Type B pancreatic cell (in vitro differentiated cells): ENCODE measurements around the gene RRP36. TPM values are rescaled to one million over a fixed set of nuclear protein-coding genes. Genes with fewer than 3 reads are reported as not detected.

Source experiments
- DNase-seq: peaks from one replicate; pipeline ENCODE4 v3.0.0; 2021; ENCODE audit warnings: mixed read lengths; ENCODE audit not compliant: unreplicated experiment; ENCODE audit errors: extremely low spot score
- H3K27ac Mint-ChIP-seq: 2 replicates; pipeline ENCODE4 v1.8.0; 2021; ENCODE audit warnings: mild to moderate bottlenecking, mixed read lengths
- H3K27me3 Mint-ChIP-seq: 2 replicates; pipeline ENCODE4 v1.8.0; 2021; ENCODE audit warnings: mixed read lengths
- H3K36me3 Mint-ChIP-seq: 2 replicates; pipeline ENCODE4 v1.8.0; 2021; ENCODE audit warnings: mixed read lengths
- H3K4me1 Mint-ChIP-seq: one replicate; pipeline ENCODE4 v1.8.0; 2021; ENCODE audit warnings: mixed read lengths; ENCODE audit not compliant: unreplicated experiment
- H3K4me3 Mint-ChIP-seq: 2 replicates; pipeline ENCODE4 v1.8.0; 2021; ENCODE audit warnings: mild to moderate bottlenecking, mixed read lengths
- H3K9me3 Mint-ChIP-seq: 2 replicates; pipeline ENCODE4 v1.8.0; 2021; ENCODE audit warnings: mixed read lengths
- CTCF ChIP-seq: fragments of 200-600 bp; sonication (generic); conservative IDR thresholded peaks from 2 replicates; pipeline ENCODE4 v1.5.0; 2021; ENCODE audit warnings: antibody characterized with exemption, mild to moderate bottlenecking
- total RNA-seq: library from RNA; stranded (reverse); gene quantifications from 2 replicates; pipeline ENCODE4 v1.2.1, GENCODE V29; 2021; ENCODE audit warnings: low replicate concordance

RRP36 gene
- total RNA-seq, 1 donor from 2014 or later = 56.7 TPM

DNA sequence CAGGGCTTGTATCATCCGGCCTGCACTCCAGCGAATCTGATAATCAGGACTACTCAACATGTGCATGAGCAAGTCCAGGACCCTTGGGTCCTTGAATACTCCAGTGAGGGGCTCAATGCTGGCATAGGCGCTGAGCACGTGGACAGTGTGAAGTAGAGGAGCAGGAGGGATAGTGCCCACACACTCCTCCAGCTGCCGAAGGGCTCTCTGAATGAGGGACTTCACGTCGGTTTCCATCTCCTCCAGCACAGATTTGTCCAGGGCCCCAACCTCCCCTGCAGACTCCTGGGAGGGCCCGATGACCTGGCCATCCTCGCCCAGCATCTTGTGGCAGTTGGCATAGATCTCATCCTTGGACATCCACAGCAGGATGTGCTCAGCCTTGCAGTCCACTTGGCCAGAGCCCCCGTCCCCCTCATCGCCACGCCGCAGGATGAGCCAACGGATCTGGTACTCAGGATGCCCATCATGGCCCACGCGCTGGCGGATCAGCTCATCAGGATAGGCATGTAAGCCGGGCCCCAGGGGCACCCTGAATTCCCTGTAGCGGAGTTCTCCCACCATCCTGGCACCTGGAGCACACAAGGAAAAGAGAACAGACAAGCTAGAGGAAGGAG, 30.9 kb downstream of the RRP36 start:
- Mint-ChIP-seq H3K4me1 (peaks cover 33% of the 10 kb centered on the region), H3K27ac (peak overlapping the region; percentile 93), H3K27me3 (no peaks in the 10 kb centered on the region), H3K4me3 (peak overlapping the region; percentile 95), H3K36me3 (peaks cover 18% of the 10 kb centered on the region), H3K9me3 (no peaks in the 10 kb centered on the region)
- TF ChIP-seq CTCF = no peak
- DNase-seq = no peak

DNA sequence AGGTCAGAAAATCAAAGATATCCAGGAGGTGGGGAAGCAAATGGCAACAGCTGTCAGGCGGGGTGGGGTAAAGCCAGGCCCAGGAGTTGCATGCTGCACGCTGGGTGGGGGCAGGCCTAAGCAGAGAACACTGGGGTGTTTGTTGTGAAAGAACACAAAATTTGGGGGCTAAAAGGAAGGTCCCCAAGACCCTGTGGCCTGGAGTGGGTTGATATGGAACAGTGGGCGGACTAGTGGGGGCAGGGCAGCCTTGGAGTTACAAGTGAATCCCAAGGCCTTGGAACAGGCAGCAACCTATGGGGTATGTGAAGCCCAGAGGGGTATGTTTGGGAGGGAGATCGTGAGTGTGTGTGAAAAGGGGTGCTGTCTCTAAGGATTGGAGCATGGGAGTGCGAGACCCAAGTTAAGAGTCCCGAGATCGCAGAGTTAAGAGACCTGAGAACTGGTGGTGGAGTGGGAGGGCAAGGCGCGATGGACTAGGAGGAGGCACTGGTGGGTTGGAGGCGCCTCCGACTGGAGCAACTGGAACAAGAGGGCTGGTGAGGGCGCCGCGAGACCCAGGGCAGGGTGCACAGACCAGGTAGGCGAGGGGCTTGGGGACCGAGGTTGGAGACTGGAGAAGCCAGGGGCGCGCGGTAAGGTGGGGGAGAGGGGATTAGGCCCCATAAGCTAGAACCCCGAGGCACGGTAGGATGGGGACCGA, 31.6 kb downstream of the RRP36 start:
- no peak for DNase-seq
- H3K36me3 Mint-ChIP-seq = peaks cover 15% of the 10 kb centered on the region
- H3K4me1 Mint-ChIP-seq = peaks cover 36% of the 10 kb centered on the region
- no peaks in the 10 kb centered on the region for H3K27me3 Mint-ChIP-seq
- no peak for TF ChIP-seq CTCF
- H3K9me3 Mint-ChIP-seq = no peaks in the 10 kb centered on the region
- H3K4me3 Mint-ChIP-seq = peak overlapping the region; percentile 95
- H3K27ac Mint-ChIP-seq = peak overlapping the region; percentile 93

DNA sequence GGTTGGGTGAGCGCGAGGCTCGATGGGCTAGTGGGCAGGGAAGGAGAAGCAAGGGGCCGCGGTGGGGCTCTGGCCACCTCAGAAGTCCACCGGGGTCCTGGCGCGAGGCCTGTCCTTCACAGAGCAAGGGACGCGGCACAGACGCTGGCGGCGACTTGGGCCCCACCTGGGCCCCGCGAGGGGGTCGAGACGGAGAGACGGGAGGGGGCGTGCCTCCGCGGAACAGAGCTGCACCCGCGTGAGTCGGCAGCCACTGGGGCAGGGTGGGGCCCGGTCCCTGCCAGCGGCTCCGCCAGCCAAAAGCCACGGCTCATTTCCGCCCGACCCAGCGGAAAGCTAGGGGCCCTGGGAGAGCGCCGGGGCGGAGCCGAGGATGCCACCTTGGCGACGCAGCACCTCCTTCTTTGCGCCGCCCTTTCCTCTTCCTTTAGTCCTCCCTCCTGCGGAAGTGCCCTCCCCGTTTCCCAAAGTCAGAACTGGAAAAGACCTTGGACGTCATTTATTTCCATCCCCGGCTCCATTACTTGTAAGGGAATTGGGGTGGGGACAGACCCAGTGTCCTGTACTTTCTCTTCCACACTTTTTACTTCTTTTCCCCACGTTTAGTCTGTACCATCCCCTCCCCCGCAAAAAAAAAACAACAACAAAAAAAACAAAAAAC, 32.3 kb downstream of the RRP36 start, which contains the start of gene CUL7:
Gene CUL7, minus strand, starts transcription at position 307 of the 661 bp plus-strand sequence. CDS start 1,063 bp downstream, outside the sequence.
- H3K9me3 Mint-ChIP-seq = no peaks in the 10 kb centered on the region
- peak within 1 kb of the TSS; percentile 93 for H3K27ac Mint-ChIP-seq

GRCh38 chr6:43054206-43054943, 33.0 kb downstream of the RRP36 start:
- DNase-seq = no peak
- peaks cover 15% of the 10 kb centered on the region for H3K36me3 Mint-ChIP-seq
- peak overlapping the region; percentile 93 for H3K27ac Mint-ChIP-seq
- no peaks in the 10 kb centered on the region for H3K27me3 Mint-ChIP-seq
- no peak for TF ChIP-seq CTCF
- peak overlapping the region; percentile 95 for H3K4me3 Mint-ChIP-seq
- peaks cover 45% of the 10 kb centered on the region for H3K4me1 Mint-ChIP-seq
- no peaks in the 10 kb centered on the region for H3K9me3 Mint-ChIP-seq

More for the DNA sequence above, 32.3 kb downstream of the RRP36 start, which contains the start of gene CUL7:
- Mint-ChIP-seq H3K27me3 (no peaks in the 10 kb centered on the region), H3K4me3 (peak within 1 kb of the TSS; percentile 95), H3K36me3 (peaks cover 15% of the 10 kb centered on the region), H3K4me1 (peaks cover 42% of the 10 kb centered on the region)
- TF ChIP-seq CTCF = peak; percentile 12
- peak; percentile 90 for DNase-seq

- DNase-seq = no peak
- Mint-ChIP-seq H3K4me1 (peaks cover 52% of the 10 kb centered on the region), H3K9me3 (no peaks in the 10 kb centered on the region), H3K27ac (peak overlapping the region; percentile 93), H3K36me3 (peaks cover 11% of the 10 kb centered on the region), H3K27me3 (no peaks in the 10 kb centered on the region), H3K4me3 (peak overlapping the region; percentile 63)
- no peak for TF ChIP-seq CTCF
These were observed 34.5 kb downstream of the RRP36 start for GRCh38 chr6:43055966-43056365.
